Astrocyte (in vitro differentiated cells and primary cell): ENCODE measurements around the gene PPWD1.

ENCODE experiments used
- EZH2 ChIP-seq: IDR thresholded peaks from 2 replicates; pipeline ENCODE4 v1.6.1; 2012; ENCODE audit warnings: mild to moderate bottlenecking, low read length, inconsistent platforms; ENCODE audit not compliant: insufficient read depth
- TF ChIP-seq, protein P1 (sequence below): IDR thresholded peaks from 2 replicates; pipeline ENCODE4 v1.5.1; 2011; ENCODE audit warnings: low read depth, mild to moderate bottlenecking, inconsistent platforms, low read length, moderate library complexity; ENCODE audit not compliant: insufficient read depth

DNA sequence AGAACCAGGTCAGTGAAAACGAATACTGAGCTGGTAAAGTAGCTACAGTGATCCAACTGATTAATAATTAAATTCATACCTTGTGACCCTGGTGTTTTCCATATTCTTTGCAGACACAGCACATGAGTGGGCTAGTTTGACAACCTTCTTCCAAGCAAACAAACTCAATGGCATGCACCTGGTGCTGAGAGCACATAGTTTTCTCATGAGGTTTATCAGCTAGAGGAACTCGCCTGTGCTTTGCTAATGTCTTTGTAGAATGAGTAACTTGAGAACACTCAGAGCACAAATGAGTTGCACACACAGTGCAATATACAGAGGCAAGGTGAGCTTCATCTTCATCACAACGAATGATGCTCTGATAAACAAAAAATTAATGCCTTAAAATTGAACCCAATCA lies 48.4 kb downstream of the PPWD1 start:
- TF ChIP-seq, protein P1, sequence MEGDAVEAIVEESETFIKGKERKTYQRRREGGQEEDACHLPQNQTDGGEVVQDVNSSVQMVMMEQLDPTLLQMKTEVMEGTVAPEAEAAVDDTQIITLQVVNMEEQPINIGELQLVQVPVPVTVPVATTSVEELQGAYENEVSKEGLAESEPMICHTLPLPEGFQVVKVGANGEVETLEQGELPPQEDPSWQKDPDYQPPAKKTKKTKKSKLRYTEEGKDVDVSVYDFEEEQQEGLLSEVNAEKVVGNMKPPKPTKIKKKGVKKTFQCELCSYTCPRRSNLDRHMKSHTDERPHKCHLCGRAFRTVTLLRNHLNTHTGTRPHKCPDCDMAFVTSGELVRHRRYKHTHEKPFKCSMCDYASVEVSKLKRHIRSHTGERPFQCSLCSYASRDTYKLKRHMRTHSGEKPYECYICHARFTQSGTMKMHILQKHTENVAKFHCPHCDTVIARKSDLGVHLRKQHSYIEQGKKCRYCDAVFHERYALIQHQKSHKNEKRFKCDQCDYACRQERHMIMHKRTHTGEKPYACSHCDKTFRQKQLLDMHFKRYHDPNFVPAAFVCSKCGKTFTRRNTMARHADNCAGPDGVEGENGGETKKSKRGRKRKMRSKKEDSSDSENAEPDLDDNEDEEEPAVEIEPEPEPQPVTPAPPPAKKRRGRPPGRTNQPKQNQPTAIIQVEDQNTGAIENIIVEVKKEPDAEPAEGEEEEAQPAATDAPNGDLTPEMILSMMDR, result no peak
- no peak for TF ChIP-seq EZH2
